Stomach (tissue), 9 donors: ENCODE results near the gene ARF5. TPM values are rescaled to one million over a fixed set of nuclear protein-coding genes. Genes with fewer than 3 reads are reported as not detected.

Experiments used
- DNase-seq, 2 donors: peaks; one replicate each; pipeline versions ENCODE4 v3.0.0 to v3.0.0-alpha.2; 2013 to 2019
- H3K27ac ChIP-seq, 5 donors: fragments of 200-600 bp in 4 of 5; sonication (generic) in 4 of 5; one replicate each; pipeline ENCODE4 v1.5.1; 2013 to 2019; ENCODE audit warnings: mild to moderate bottlenecking in 1 of 5, moderate library complexity in 1 of 5
- H3K27me3 ChIP-seq, 3 donors: fragments of 200-600 bp; sonication (generic); one replicate each; pipeline ENCODE4 v1.5.1; 2017 to 2019; ENCODE audit warnings: mixed run types in 1 of 3
- H3K36me3 ChIP-seq, 4 donors: fragments of 200-600 bp; sonication (generic); 1 replicate in 3 of 4; 2 replicates in 1 of 4; pipeline ENCODE4 v1.5.1; 2016 to 2019
- H3K4me1 ChIP-seq, 4 donors: fragments of 200-600 bp; sonication (generic); one replicate each; pipeline ENCODE4 v1.5.1; 2016 to 2019
- H3K4me3 ChIP-seq, 4 donors: fragments of 200-600 bp; sonication (generic) in 3 of 4; one replicate each; pipeline ENCODE4 v1.5.1; 2016 to 2019; ENCODE audit warnings: mild to moderate bottlenecking in 1 of 4
- H3K9me3 ChIP-seq, 4 donors: fragments of 200-600 bp; sonication (generic); one replicate each; pipeline ENCODE4 v1.5.1; 2016 to 2019
- EP300 ChIP-seq: sonication (generic); formaldehyde crosslinking; IDR thresholded peaks from one replicate; pipeline ENCODE4 v1.6.1; 2017; ENCODE audit warnings: antibody characterized with exemption
- POLR2A ChIP-seq, 4 donors: fragments of 450-650 bp; IDR thresholded peaks; one replicate each; pipeline ENCODE4 v1.6.1; 2016; ENCODE audit warnings: antibody characterized with exemption in 4 of 4, control low read depth in 2 of 4, mild to moderate bottlenecking in 1 of 4, moderate library complexity in 1 of 4
- POLR2AphosphoS5 ChIP-seq, 3 donors: sonication (generic); formaldehyde crosslinking; IDR thresholded peaks; one replicate each; pipeline ENCODE4 v1.6.1; 2016; ENCODE audit warnings: antibody characterized with exemption in 3 of 3
- WGBS, 5 donors: extraction: QIAGEN DNeasy Blood & Tissue Kit in 3 of 5; methylation state at CpG; one replicate each; pipeline versions ENCODE4 v1.1.5 to v1.1.7; 2013 to 2018; 5-methylcytosine and 5-hydroxymethylcytosine counted together
- intact Hi-C: fragments of 100-400 bp; cut with DNase I; formaldehyde crosslinking; loops from one replicate; pipeline ENCODE4 v1.15.1; 2023; ENCODE audit warnings: low total_unique reads
- polyA plus RNA-seq, 3 donors: library from polyadenylated mRNA; stranded (reverse); fragments of 200-250 nt; gene quantifications; one replicate each; pipeline ENCODE4 v1.2.3, GENCODE V29; 2013
- total RNA-seq, 5 donors: library from RNA; depleted of rRNA; stranded (reverse); fragments of >200 nt; gene quantifications; one replicate each; pipeline versions ENCODE4 v1.1.0 to v1.2.3, GENCODE V29; 2014 to 2016
- TF ChIP-seq, protein P1 (sequence below), 7 experiments: fragments of 450-650 bp in 4 of 7; fragments of 200-600 bp in 3 of 7; sonication (generic) in 3 of 7; IDR thresholded peaks; one replicate each; pipeline ENCODE4 v1.5.1; 2016 to 2019; ENCODE audit warnings: antibody characterized with exemption in 7 of 7, control low read depth in 2 of 7, mild to moderate bottlenecking in 1 of 7
- donor health status: healthy with polysubstance abuse.
- donor health status: Bipolar disorder and iron deficiency.
- donor health status: healthy.

Gene ARF5
- total and polyA plus RNA-seq, 8 donors = 29.8 to 223 (median 118) TPM

GRCh38 chr7:127546313-127546712 is 41.9 kb upstream of the ARF5 start:
- TF ChIP-seq POLR2AphosphoS5 (IDR thresholded peaks at IDR 0.05) (no peak), POLR2A (IDR thresholded peaks at IDR 0.05) (no peak), EP300 (no peak)
- TF ChIP-seq, protein P1, sequence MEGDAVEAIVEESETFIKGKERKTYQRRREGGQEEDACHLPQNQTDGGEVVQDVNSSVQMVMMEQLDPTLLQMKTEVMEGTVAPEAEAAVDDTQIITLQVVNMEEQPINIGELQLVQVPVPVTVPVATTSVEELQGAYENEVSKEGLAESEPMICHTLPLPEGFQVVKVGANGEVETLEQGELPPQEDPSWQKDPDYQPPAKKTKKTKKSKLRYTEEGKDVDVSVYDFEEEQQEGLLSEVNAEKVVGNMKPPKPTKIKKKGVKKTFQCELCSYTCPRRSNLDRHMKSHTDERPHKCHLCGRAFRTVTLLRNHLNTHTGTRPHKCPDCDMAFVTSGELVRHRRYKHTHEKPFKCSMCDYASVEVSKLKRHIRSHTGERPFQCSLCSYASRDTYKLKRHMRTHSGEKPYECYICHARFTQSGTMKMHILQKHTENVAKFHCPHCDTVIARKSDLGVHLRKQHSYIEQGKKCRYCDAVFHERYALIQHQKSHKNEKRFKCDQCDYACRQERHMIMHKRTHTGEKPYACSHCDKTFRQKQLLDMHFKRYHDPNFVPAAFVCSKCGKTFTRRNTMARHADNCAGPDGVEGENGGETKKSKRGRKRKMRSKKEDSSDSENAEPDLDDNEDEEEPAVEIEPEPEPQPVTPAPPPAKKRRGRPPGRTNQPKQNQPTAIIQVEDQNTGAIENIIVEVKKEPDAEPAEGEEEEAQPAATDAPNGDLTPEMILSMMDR (IDR thresholded peaks at IDR 0.05) = no peak
- DNase-seq = no peak
- no peak overlapping the region for H3K27ac ChIP-seq
- no peaks in the 10 kb centered on the region for H3K27me3 ChIP-seq
- intact Hi-C loops = no loop called here
- no peak overlapping the region for H3K4me3 ChIP-seq
- WGBS, 5 donors = 77 to 94% (median 85%) methylated on average over 1 of the region's 1 CpG
- peaks cover 0 to 9% (median 4%) of the 10 kb centered on the region in 4 donors for H3K9me3 ChIP-seq
- H3K4me1 ChIP-seq = no peaks in the 10 kb centered on the region
- no peaks in the 10 kb centered on the region for H3K36me3 ChIP-seq

DNA sequence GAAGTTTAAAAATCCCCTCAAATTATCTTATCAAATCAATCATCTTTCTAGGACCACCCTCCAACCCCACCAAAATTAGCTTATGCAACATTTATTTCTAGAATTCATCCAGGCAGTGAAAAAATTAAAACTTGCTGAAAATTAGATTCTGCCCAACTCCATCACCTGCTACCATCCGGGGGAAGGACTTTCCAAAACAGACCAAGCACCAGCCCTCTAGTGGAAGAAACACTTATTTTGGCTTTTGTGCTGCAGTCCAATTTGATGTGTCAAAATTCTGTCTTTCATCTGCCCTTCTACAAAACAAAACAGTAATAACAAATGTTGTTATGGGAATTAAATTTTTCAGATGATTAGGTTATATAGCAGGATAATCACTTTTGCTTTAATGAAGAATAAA is 38.0 kb upstream of the ARF5 start:
- Histone ChIP-seq H3K9me3 (peaks cover 0 to 9% (median 4%) of the 10 kb centered on the region in 4 donors), H3K36me3 (no peaks in the 10 kb centered on the region), H3K27me3 (no peaks in the 10 kb centered on the region), H3K4me3 (no peak overlapping the region), H3K27ac (no peak overlapping the region), H3K4me1 (no peaks in the 10 kb centered on the region)
- intact Hi-C loops = no loop called here
- no peak for DNase-seq
- 33 to 65% (median 52%) methylated on average over 1 of the region's 1 CpG for WGBS, 5 donors
- TF ChIP-seq POLR2AphosphoS5 (IDR thresholded peaks at IDR 0.05) (no peak), EP300 (no peak)

GRCh38 chr7:127551941-127552340 is 36.3 kb upstream of the ARF5 start:
- no peaks in the 10 kb centered on the region for H3K9me3 ChIP-seq
- H3K27me3 ChIP-seq = no peaks in the 10 kb centered on the region
- intact Hi-C loops = no loop called here
- no peak overlapping the region for H3K4me3 ChIP-seq
- H3K36me3 ChIP-seq = no peaks in the 10 kb centered on the region
- no peak for DNase-seq
- H3K27ac ChIP-seq = no peak overlapping the region
- TF ChIP-seq POLR2A (IDR thresholded peaks at IDR 0.05) = no peak
- no peak for TF ChIP-seq POLR2AphosphoS5 (IDR thresholded peaks at IDR 0.05)
- TF ChIP-seq EP300 = no peak
- TF ChIP-seq, protein P1 (IDR thresholded peaks at IDR 0.05) = no peak
- no peaks in the 10 kb centered on the region for H3K4me1 ChIP-seq
- 67 to 89% (median 86%) methylated on average over 4 of the region's 4 CpGs for WGBS, 5 donors

GRCh38 chr7:127556404-127556803 is 31.8 kb upstream of the ARF5 start:
- no peak for DNase-seq
- Histone ChIP-seq H3K27me3 (no peaks in the 10 kb centered on the region), H3K4me1 (no peaks in the 10 kb centered on the region), H3K27ac (no peak overlapping the region), H3K36me3 (no peaks in the 10 kb centered on the region), H3K9me3 (no peaks in the 10 kb centered on the region), H3K4me3 (no peak overlapping the region)
- 83 to 90% (median 85%) methylated on average over 2 of the region's 2 CpGs for WGBS, 5 donors
- no peak for TF ChIP-seq EP300
- TF ChIP-seq, protein P1 (IDR thresholded peaks at IDR 0.05) = no peak
- no peak for TF ChIP-seq POLR2A (IDR thresholded peaks at IDR 0.05)
- TF ChIP-seq POLR2AphosphoS5 (IDR thresholded peaks at IDR 0.05) = no peak
- intact Hi-C loops = no loop called here

- no peak overlapping the region for H3K4me3 ChIP-seq
- intact Hi-C loops = no loop called here
- no peaks in the 10 kb centered on the region for H3K27me3 ChIP-seq
- 73 to 86% (median 77%) methylated on average over 2 of the region's 2 CpGs for WGBS, 5 donors
- H3K27ac ChIP-seq = no peak overlapping the region
- DNase-seq = no peak
- no peak for TF ChIP-seq POLR2A (IDR thresholded peaks at IDR 0.05)
- no peak for TF ChIP-seq POLR2AphosphoS5 (IDR thresholded peaks at IDR 0.05)
- TF ChIP-seq EP300 = no peak
- TF ChIP-seq, protein P1 (IDR thresholded peaks at IDR 0.05) = no peak
- no peaks in the 10 kb centered on the region for H3K9me3 ChIP-seq
- H3K4me1 ChIP-seq = no peaks in the 10 kb centered on the region
- H3K36me3 ChIP-seq = no peaks in the 10 kb centered on the region
Measured at GRCh38 chr7:127557803-127558202, 30.4 kb upstream of the ARF5 start.
